ENCODE data around the gene NRG2.

NRG2 gene

GRCh38 chr5:139864716-139865483, 178.2 kb downstream of the NRG2 start:
- in situ Hi-C loops (cut with MboI; ENCODE audit: low sequenced_read_pairs): no loop called here

GRCh38 chr5:139863855-139864558, 179.1 kb downstream of the NRG2 start:
- in situ Hi-C loops (cut with MboI; ENCODE audit: low sequenced_read_pairs): no loop called here

GRCh38 chr5:139863361-139863760, 179.7 kb downstream of the NRG2 start:
- in situ Hi-C loops (cut with MboI; ENCODE audit: low sequenced_read_pairs): no loop called here

GRCh38 chr5:139862803-139863202, 180.3 kb downstream of the NRG2 start:
- in situ Hi-C loops (cut with MboI; ENCODE audit: low sequenced_read_pairs): no loop called here

- in situ Hi-C loops (cut with MboI; ENCODE audit: low sequenced_read_pairs): no loop called here
Measured at GRCh38 chr5:139862313-139862712, 180.8 kb downstream of the NRG2 start.

- in situ Hi-C loops (cut with MboI; ENCODE audit: low sequenced_read_pairs): no loop called here
Measured at GRCh38 chr5:139861889-139862207, 181.3 kb downstream of the NRG2 start.

GRCh38 chr5:139861021-139861888, 181.8 kb downstream of the NRG2 start:
- in situ Hi-C loops (cut with MboI; ENCODE audit: low sequenced_read_pairs): no loop called here

GRCh38 chr5:139859013-139859412, 184.1 kb downstream of the NRG2 start:
- in situ Hi-C loops (cut with MboI; ENCODE audit: low sequenced_read_pairs): no loop called here

- in situ Hi-C loops (cut with MboI; ENCODE audit: low sequenced_read_pairs): no loop called here
Measured at GRCh38 chr5:139856714-139857113, 186.4 kb downstream of the NRG2 start.

- in situ Hi-C loops (cut with MboI; ENCODE audit: low sequenced_read_pairs): no loop called here
Measured at GRCh38 chr5:139855946-139856540, 187.1 kb downstream of the NRG2 start.

GRCh38 chr5:139855451-139855850, 187.6 kb downstream of the NRG2 start:
- in situ Hi-C loops (cut with MboI; ENCODE audit: low sequenced_read_pairs): no loop called here

- in situ Hi-C loops (cut with MboI; ENCODE audit: low sequenced_read_pairs): no loop called here
Measured at GRCh38 chr5:139854953-139855352, 188.1 kb downstream of the NRG2 start.

GRCh38 chr5:139854029-139854605, 189.0 kb downstream of the NRG2 start:
- in situ Hi-C loops (cut with MboI; ENCODE audit: low sequenced_read_pairs): no loop called here

GRCh38 chr5:139852696-139853095, 190.4 kb downstream of the NRG2 start:
- in situ Hi-C loops (cut with MboI; ENCODE audit: low sequenced_read_pairs): no loop called here

GRCh38 chr5:139851558-139851957, 191.5 kb downstream of the NRG2 start:
- in situ Hi-C loops (cut with MboI; ENCODE audit: low sequenced_read_pairs): no loop called here

- in situ Hi-C loops (cut with MboI; ENCODE audit: low sequenced_read_pairs): no loop called here
Measured at GRCh38 chr5:139850423-139851016, 192.6 kb downstream of the NRG2 start.

- in situ Hi-C loops (cut with MboI; ENCODE audit: low sequenced_read_pairs): no loop called here
Measured at GRCh38 chr5:139849942-139850341, 193.2 kb downstream of the NRG2 start.

GRCh38 chr5:139849501-139849900, 193.6 kb downstream of the NRG2 start:
- in situ Hi-C loops (cut with MboI; ENCODE audit: low sequenced_read_pairs): no loop called here

GRCh38 chr5:139848508-139849100, 194.5 kb downstream of the NRG2 start:
- in situ Hi-C loops (cut with MboI; ENCODE audit: low sequenced_read_pairs): no loop called here
